Stimulated activated CD8-positive, alpha-beta memory T cell treated with anti-CD3 and anti-CD28 coated beads, Interleukin-4, amount 100 ng/mL, for 4 hours (primary cell): ENCODE measurements around the gene ILRUN.
"Not testable (repeated sequence)": the region's sequence is repeated elsewhere in the genome, so short reads cannot be mapped to it uniquely, and the experiment has no call there.

Experiments used
- DNase-seq, 2 donors: peaks; one replicate each; pipeline ENCODE4 v3.0.0-alpha.2; 2020; ENCODE audit warnings: low read depth in 2 of 2, low spot score in 1 of 2

ILRUN gene

DNA sequence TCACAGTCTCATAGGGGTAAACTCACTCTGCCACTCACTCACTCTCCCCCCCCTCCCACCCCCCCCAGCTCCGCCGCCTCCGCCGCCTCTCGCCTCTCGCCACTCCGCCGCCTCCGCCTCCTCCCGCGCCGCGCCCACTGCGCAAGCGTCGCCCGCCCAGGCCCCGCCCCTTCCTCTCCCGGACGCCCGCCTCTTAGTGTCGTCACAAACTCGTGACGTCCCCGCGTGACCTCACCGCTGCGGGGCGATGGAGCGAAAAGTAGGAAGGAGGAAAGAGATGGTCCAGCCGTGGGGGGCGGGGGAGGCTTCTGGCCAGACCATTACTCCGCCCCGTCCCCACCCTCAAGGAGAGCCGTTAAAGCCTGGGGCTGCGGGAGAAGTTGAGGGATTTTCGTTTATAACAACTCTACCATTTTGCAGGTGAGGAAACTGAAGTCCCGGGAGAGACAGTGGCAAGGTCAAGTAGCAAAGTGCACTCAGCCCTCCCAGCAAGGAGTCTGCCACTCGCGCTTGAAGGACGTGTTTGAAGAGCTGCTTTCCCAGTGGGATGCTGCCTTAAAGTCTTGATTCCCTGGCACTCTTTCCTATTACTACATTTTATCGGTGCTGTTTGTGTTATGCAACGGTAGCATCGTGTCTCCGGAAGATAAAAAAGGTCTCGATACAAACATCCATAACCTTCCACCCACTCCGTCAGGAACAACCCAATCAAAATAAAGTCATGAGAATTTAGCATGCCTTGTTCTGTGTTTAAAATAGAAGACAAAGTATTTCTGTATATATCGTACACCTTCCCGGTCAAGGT lies at the start of gene ILRUN:
TSS of gene ILRUN (minus strand) at position 29 of the 805 bp plus-strand sequence. CDS start 164 bp downstream, outside the sequence.
- peak; percentile 90 to 96 for DNase-seq

DNA sequence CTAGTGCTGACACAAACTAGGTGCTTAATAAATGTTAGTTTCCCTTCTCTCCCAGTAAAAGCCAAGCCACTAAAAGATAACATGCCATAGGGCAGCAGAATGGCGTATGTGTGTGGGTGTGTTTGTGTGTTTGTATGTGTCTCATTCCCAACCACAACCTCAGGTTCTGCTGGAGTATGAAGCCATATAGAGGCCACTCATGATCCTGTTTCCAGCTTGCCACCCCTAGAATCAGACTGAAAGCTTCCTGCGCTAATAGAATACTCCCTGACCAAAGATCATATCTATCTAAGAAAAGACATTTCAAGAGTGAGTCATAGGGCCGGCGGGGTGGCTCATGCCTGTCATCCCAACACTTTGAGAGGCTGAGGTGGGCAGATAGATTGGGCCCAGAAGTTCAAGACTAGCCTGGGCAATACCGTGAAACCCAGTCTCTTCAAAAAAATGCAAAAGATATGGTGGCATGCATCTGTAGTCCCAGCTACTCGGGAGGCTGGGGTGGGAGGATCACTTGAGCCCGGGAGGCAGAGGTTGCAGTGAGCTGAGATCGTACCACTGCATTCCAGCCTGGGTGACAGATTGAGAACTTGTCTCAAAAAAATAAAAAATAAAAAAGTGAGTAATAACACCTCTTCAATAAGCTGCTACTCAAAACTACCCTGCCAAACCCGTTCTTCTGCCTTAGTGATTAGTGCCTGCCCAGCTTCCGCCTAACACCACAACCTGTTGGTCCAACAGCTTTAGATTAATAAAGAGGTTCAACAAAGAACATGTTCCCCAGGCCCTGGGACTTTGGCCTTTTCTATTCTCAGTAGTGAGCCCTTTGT lies 48.9 kb upstream of the ILRUN start:
- no peak for DNase-seq

DNA sequence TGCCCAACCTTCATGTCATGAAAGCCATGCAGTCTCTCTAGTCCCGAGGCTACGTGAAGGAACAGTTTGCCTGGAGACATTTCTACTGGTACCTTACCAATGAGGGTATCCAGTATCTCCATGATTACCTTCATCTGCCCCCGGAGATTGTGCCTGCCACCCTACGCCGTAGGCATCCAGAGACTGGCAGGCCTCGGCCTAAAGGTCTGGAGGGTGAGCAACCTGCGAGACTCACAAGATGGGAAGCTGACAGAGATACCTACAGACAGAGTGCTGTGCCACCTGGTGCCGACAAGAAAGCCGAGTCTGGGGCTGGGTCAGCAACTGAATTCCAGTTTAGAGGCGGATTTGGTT lies 47.7 kb upstream of the ILRUN start:
- not testable (repeated sequence) for DNase-seq

DNA sequence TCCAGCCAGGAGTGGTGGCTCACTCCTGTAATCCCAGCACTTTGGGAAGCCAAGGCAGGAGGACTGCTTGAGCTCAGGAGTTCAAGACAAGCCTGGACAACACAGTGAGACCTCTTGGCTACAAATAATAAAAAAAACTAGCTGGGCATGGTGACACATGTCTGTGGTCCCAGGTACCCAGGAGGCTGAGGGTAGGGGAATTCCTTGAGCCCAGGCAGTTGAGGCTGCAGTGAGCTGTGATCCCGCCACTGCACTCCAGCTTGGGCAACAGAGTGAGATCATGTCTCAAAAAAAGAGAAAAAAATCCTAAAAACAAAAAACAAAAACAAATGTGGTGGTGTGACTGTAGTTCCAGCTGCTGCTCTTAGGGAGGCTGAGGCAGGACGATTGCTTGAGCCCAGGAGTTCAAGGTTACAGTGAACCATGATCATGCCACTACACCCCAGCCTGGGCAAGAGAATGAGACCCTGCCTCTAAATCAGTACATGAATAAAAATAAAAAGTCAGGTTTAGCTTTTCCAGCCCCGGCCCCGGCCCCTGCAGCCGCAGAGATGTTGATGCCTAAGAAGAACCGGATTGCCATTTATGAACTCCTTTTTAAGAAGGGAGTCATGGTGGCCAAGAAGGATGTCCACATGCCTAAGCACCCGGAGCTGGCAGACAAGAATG lies 47.2 kb upstream of the ILRUN start:
- DNase-seq, result no peak

DNA sequence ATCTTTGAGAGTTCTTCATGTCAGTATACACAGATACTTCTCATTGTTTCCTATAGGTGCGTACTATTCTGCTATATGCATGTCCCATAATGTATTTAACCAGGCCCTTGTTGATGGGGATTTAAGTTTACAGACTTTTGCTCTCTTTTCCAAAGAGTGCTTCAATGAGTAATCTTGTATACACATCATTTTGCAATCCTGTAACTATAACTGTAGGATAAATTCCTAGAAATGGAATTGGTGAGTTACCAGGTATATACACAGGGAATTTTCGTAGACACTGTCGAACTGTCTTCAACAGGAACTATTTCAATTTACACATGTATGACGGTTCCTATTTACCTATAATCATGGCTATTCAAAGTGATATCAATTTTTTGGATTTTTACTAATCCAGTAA lies 45.5 kb upstream of the ILRUN start:
- DNase-seq, result no peak

DNA sequence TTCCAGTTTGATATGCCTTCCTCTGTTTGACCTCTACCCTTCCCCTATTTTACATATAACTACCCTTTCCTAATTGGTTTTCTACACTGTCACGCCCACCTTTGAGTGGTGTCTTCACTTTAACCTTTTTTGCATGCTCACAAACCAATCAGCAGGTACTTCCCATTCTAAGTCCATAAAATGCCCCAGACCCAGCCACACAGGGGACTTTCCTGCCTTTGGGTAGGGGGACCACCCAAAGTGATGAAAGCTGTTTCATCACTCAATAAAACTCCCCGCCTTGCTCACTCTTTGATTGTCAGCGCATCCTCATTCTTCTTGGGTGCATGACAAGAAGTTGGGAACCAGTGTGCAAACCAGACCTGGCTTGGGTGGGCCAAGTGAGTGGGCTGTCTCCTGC lies 40.3 kb upstream of the ILRUN start:
- no peak for DNase-seq

DNA sequence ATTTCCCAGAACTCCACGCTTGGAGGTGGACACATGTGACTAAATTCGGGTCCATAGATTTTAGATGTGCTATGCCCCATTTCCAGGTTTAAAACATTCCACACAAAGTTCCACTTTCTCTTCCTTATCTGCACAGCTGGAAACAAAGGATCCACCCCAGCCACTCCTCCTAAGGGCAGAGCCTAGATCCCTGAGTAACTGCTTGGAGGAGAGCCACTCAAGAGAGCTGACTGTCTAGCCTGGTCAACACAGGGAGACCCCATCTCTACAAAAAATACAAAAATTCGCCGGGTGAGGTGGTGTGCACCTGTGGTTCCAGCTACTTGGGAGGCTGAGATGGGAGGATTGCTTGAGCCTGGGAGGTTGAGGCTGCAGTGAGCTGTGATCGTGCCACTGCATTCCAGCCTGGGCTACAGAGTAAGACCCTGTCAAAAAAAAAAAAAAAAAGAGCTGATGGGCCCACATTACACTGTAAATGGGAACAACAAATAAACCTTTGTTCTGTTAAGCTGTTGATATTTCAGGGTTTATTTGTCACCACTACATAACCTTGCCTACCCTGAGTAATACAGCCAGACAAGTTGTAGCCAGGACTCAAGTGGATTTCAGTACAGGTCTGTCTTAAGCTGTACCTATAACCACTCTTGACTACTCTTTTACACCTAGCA lies 35.0 kb upstream of the ILRUN start:
- DNase-seq, result no peak

DNA sequence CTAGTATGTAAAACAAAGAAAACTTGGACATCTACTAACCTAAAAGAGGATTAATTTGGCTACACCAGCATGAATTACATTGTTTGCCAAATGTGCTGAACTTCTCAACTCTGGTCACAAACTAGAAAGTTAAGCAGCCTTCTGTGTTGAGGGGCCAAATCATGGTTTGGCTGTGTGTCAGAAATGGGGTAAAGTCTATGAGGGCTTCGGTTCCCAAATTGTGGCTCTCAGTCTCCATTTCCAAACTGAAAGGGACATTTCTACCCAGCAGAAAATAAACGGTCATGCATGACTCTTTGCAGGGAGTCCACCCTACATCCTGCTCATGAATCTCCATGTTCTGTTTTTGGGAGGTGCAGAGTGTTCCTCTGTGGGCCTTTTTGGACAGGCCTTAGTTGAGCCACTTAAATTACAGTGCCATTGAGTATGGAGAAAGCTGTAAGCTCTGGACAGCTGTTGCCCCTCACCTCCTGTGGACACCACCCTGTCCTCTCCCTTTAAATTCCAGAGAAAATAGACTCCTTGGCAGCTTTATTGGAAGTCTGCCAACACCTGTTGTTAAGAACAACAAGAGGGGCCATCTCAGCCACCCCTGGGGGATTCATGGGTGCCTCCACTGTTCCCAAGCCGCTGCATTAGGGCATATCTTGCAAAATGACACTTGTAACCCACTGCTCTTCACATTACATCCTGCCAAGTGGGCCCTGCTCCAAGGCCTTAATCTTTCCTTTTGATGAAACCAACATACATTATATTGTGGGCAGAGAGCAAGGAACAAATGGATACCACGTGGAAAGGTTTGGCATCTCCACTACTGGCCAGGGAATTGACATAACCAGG lies 33.3 kb upstream of the ILRUN start:
- no peak for DNase-seq

DNA sequence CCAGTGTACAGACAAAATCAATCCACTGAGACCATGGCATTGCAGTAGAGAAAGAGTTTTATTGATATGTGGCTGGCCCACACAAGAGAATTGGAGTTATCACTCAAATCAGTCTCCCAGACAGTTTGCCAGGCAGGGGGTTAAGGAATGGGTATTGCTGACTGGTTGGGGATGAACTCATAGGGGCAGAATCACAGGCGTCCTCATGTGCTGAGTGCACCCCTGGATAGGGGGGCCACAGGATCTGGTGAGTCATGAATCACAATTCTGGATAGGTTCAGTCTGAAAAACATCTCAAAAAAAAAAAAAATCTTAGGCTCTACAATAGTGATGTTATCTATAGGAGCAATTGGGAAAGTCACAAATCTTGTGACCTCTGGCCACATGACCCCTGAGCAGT lies 29.5 kb upstream of the ILRUN start:
- no peak for DNase-seq

DNA sequence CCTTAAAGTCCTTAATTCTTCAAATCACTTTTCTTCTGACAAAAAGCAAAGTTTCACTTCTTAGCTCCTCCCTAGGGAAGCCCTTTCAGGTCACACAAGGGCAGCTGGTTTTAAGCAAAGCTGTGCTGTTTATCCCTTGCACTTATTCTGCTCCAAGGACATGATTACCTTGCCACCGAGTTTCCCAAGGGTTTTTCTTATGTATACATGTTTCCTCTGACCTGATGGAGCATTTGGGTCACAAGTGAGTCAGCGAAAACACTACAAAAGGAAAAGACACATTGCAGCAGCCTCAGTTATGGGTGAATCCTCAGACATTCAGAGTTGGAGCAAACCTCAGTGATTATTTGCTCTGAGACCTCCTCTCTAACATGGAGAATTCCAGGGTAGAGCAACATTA lies 26.6 kb upstream of the ILRUN start:
- DNase-seq, result no peak

DNA sequence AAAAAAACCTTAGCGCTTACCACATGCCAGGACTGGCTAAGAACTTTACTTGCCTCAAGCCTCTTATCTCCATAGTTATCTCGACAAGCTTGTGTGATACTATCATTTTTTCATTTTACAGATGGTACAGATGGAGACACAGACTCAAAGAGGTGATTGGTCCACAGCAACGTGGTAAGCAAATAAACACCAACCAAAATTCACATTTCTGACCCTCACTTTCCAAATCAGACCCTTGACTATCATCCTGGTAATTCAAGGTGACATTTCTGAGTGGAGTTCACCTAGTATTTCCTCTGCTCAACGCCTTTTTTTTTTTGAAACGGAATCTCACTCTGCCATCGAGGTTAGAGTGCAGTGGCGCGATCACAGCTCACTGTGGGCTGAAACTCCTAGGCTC lies 25.9 kb upstream of the ILRUN start:
- DNase-seq, result no peak

DNA sequence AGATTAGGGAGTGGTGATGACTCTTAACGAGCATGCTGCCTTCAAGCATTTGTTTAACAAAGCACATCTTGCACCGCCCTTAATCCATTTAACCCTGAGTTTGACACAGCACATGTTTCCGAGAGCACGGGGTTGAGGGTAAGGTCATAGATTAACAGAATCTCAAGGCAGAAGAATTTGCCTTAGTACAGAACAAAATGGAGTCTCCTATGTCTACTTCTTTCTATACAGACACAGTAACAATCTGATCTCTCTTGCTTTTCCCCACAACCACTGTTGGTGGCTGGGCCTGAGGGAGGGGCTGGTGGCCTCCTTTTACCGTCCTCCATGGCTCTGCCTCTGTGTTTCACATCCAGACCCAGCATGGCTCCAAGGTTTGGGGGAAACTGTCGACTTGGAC lies 23.6 kb upstream of the ILRUN start:
- DNase-seq, result not testable (repeated sequence)

DNA sequence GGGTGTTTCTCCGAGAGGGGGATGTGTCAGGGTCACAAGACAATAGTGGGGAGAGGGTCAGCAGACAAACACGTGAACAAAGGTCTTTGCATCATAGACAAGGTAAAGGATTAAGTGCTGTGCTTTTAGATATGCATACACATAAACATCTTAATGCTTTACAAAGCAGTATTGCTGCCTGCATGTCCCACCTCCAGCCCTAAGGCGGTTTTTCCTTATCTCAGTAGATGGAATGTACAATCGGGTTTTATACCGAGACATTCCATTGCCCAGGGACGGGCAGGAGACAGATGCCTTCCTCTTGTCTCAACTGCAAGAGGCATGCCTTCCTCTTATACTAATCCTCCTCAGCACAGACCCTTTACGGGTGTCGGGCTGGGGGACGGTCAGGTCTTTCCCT lies 23.1 kb upstream of the ILRUN start:
- not testable (repeated sequence) for DNase-seq

DNA sequence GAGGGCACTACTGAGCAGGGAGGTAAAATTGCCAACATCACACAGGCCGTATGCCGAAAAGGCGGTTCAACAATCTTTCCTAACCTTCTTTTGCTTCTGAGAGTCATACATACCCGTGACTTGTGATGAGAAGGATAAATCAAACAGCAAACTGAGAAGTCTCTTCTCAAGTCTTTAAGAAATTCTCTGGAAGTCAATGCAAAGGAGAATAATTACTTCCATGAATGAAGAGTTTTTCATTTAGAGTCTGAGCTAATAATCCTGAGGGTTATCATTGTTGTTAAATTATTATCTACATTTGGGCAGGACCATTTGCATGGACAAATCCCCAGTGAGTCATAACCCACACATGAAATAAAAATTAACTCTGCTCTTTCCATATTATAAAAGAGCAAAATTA lies 22.4 kb upstream of the ILRUN start:
- DNase-seq, result no peak

DNA sequence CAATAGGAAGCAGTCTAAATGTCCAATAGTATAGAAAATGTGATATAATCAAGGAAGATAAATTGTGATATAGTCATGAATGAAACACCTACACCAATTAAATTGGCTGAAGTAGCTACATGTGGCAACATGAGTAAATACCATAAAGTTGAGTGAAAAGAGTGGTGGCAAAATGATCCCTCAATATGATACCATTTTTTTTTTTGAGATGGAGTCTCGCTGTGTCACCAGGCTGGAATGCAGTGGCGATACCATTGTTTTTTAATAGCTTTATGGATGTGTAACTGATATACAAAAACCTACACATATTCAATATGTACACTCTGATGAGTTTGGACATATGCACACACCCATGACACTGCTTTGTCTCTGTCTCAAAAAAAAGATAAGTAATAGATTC lies 20.9 kb upstream of the ILRUN start:
- no peak for DNase-seq

DNA sequence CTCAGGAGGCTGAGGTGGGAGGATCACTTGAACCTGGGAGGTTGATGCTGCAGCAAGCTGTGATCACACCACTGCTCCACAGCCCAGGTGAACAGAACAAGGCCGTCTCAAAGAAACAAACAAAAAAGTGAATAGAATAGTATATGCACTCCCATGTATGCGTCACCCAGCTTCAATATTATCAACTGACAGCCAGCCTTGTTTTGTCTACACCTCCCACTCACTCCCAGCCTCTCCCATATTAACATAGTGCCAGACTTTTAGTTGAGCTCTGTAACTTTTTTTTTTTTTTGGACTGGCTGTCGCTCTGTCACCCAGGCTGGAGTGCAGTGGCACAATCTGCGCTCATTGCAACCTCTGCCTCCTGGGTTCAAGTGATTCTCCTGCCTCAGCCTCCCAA lies 18.1 kb upstream of the ILRUN start:
- DNase-seq, result no peak

DNA sequence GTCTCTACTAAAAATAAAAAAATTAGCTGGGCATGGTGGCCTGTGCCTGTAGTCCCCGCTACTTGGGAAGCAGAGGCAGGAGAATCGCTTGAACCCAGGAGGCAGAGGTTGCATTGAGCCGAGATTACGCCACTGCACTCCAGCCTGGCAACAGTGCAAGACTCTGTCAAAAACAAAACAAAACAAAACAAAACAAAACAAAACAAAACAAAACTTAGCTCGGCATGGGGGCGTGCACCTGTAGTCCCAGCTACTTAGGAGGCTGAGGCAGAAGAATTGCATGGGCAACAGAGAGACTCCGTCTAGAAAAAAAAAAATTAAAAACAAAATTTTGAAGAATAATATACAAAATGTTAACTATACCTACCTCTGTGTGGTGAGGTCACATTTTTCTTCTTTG lies 16.3 kb upstream of the ILRUN start:
- not testable (repeated sequence) for DNase-seq

DNA sequence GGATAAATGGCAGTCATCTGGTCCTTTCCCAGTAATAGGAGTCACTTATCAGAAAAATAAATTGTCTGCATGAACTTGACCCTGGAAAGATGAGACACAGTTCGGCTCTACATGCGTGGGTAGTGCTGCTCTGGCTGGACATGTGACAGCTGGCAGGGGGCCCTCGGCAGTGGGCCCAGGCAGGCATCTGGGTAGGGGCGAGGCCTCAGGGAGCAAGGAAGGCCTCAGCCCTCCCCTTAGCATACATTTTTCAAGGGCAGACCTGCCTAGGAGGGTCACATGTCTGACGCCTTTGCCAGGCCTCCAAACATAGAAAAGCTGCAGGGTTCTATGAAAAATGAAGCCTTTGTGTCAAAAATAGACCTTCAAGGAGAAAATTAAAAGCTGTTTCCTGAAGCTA lies 12.8 kb upstream of the ILRUN start:
- DNase-seq, result no peak

DNA sequence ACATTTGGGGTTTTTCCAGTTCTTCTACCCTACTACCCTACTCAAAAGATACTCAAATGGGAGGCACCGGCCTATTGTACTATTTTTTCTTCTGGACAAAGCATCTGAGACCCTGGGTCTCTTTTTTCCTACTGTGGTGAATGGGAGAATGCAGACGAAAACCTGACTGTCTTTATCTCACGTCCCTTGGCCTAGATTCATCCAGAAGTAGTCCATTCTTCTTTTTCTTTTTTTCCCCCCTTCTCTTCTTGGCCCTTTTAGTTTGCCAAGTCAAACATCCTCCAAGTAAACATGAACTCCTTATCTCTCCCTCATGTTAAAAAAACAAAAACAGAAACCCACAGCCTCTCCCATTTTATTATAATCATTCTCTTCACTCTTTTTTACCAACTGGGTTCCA lies 8.7 kb upstream of the ILRUN start:
- no peak for DNase-seq

DNA sequence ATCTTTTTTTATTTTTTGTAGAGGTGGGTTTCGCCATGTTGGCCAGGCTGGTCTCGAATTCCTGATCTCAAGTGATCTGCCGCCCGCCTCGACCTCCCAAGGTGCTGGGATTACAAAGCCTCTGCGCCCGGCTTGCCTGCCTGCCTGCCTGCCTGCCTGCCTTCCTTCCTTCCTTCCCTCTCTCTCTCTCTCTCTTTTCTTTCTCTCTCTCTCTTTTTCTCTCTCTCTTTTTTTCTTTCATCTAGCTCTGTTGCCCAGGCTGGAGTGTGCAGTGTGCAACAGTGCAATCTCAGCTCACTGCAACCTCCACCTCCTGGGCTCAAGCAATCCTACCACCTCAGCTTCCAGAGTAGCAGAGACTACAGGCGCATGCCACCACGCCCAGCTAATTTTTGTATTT lies 4.6 kb upstream of the ILRUN start:
- DNase-seq, result no peak
